Endothelial cell of umbilical vein (primary cell): Measurements from ENCODE around the gene DPYD. TPM values are rescaled to one million over a fixed set of nuclear protein-coding genes. Genes with fewer than 3 reads are reported as not detected.
A peak's percentile ranks its signal among the peaks of the same experiment; 100 is the strongest.

Experiments
- BruUV-seq: library from RNA; stranded (reverse); fragments of 400-500 nt; replicated peaks from 2 replicates; lab custom pipeline; 2021; lab: Mats Ljungman, UMichigan
- CTCF ChIA-PET: fragments of 300-600, 350-600 bp; sonication (Branson Sonifier 250); formaldehyde crosslinking; loops from one replicate; lab custom pipeline; 2021; ENCODE audit warnings: antibody characterized with exemption, inconsistent platforms; lab: Charles Lee
- POLR2A ChIA-PET: fragments of 300-600, 350-600 bp; sonication (Branson Sonifier 250); formaldehyde crosslinking; loops from one replicate; lab custom pipeline; 2021; ENCODE audit warnings: antibody characterized with exemption, inconsistent platforms; lab: Charles Lee
- DNase-seq: peaks from one replicate; pipeline ENCODE4 v3.0.0-alpha.2; 2011; ENCODE audit warnings: low read depth, low spot score
- FAIRE-seq: peaks from 2 replicates; lab custom pipeline; 2011; peaks lifted over from hg19 to GRCh38; lab: Jason Lieb, UNC
- H2AFZ ChIP-seq: 2 replicates; pipeline ENCODE4 v1.6.0; 2012; ENCODE audit warnings: low read depth, low read length, control low read depth, inconsistent platforms
- H3K27ac ChIP-seq: 2 replicates; pipeline ENCODE4 v1.5.1; 2011; ENCODE audit warnings: low read depth, mild to moderate bottlenecking, control low read depth, low read length, moderate library complexity; ENCODE audit not compliant: insufficient read depth
- H3K27me3 ChIP-seq, 2 experiments: 2 replicates each; pipeline versions ENCODE4 v1.6.0 to v1.6.1; 2011; ENCODE audit warnings: low read length in 2 of 2, mixed read lengths in 1 of 2; ENCODE audit not compliant: control insufficient read depth in 2 of 2, insufficient read depth in 2 of 2
- H3K36me3 ChIP-seq, 2 experiments: 2 replicates in 1 of 2; 3 replicates in 1 of 2; pipeline ENCODE4 v1.5.1; 2011; ENCODE audit warnings: low read length in 2 of 2, mild to moderate bottlenecking in 1 of 2, moderate library complexity in 1 of 2; ENCODE audit not compliant: control insufficient read depth in 2 of 2, insufficient read depth in 2 of 2; ENCODE audit errors: extremely low read depth in 1 of 2
- H3K4me1 ChIP-seq: 3 replicates; pipeline ENCODE4 v1.5.1; 2011; ENCODE audit warnings: mild to moderate bottlenecking, low read length; ENCODE audit not compliant: control insufficient read depth, insufficient read depth; ENCODE audit errors: extremely low read depth
- H3K4me2 ChIP-seq: 2 replicates; pipeline ENCODE4 v1.6.1; 2011; ENCODE audit warnings: low read length, control low read depth, mixed read lengths; ENCODE audit not compliant: insufficient read depth
- H3K4me3 ChIP-seq, 3 experiments: fragments of 200-600 bp in 1 of 3; sonication (generic), shearing (Covaris generic) in 1 of 3; replicated peaks in 1 of 3; 2 replicates each; pipeline ENCODE4 v1.5.1; 2011 to 2016; ENCODE audit warnings: control low read depth in 3 of 3, low read length in 3 of 3, mild to moderate bottlenecking in 2 of 3, inconsistent platforms in 1 of 3, low read depth in 1 of 3, moderate library complexity in 1 of 3; ENCODE audit not compliant: insufficient read depth in 1 of 3
- H3K79me2 ChIP-seq: 2 replicates; pipeline ENCODE4 v1.6.0; 2012; ENCODE audit warnings: low read length, inconsistent platforms; ENCODE audit not compliant: control insufficient read depth, insufficient read depth
- H3K9ac ChIP-seq: replicated peaks from 2 replicates; pipeline ENCODE3; 2011; ENCODE audit warnings: low read length, control low read depth; ENCODE audit not compliant: insufficient read depth; ENCODE audit errors: extremely low read depth
- H3K9me1 ChIP-seq: replicated peaks from 3 replicates; pipeline ENCODE4 v1.6.0; 2011; ENCODE audit warnings: mild to moderate bottlenecking, low read length; ENCODE audit not compliant: control insufficient read depth, insufficient read depth; ENCODE audit errors: extremely low read depth
- H3K9me3 ChIP-seq: replicated peaks from 2 replicates; pipeline ENCODE4 v1.5.1; 2012; ENCODE audit warnings: low read length, inconsistent platforms; ENCODE audit not compliant: control insufficient read depth, insufficient read depth
- H4K20me1 ChIP-seq: replicated peaks from 2 replicates; pipeline ENCODE3; 2011; ENCODE audit warnings: mild to moderate bottlenecking, low read length; ENCODE audit not compliant: control insufficient read depth, insufficient read depth; ENCODE audit errors: extremely low read depth
- EZH2 ChIP-seq: IDR thresholded peaks from 2 replicates; pipeline ENCODE4 v1.6.1; 2012; ENCODE audit warnings: borderline replicate concordance, low read depth, mild to moderate bottlenecking, moderate library complexity, low read length, inconsistent platforms; ENCODE audit not compliant: severe bottlenecking
- FOS ChIP-seq: IDR thresholded peaks from 2 replicates; pipeline ENCODE4 v1.6.1; 2011; ENCODE audit warnings: mild to moderate bottlenecking, low read length, moderate library complexity, borderline replicate concordance; ENCODE audit not compliant: insufficient read depth
- GATA2 ChIP-seq: IDR thresholded peaks from 2 replicates; pipeline ENCODE4 v1.7.0; 2011; ENCODE audit warnings: low read depth, mild to moderate bottlenecking, moderate library complexity, mixed read lengths, low read length; ENCODE audit not compliant: insufficient read length, insufficient read depth
- JUN ChIP-seq: IDR thresholded peaks from 2 replicates; pipeline ENCODE4 v1.6.1; 2011; ENCODE audit warnings: borderline replicate concordance, low read depth; ENCODE audit not compliant: insufficient read length, insufficient read depth
- MYC ChIP-seq: IDR thresholded peaks from one replicate; pipeline ENCODE4 v1.6.1; 2011; ENCODE audit warnings: mild to moderate bottlenecking, low read depth, low read length
- POLR2A ChIP-seq: IDR thresholded peaks from 2 replicates; pipeline ENCODE4 v1.6.1; 2012; ENCODE audit warnings: low read depth, mild to moderate bottlenecking, control low read depth, low read length
- POLR2AphosphoS5 ChIP-seq: IDR thresholded peaks from 2 replicates; pipeline ENCODE4 v1.6.1; 2012; ENCODE audit warnings: low read depth, mild to moderate bottlenecking, control low read depth, low read length, moderate library complexity; ENCODE audit not compliant: insufficient read depth
- dilution Hi-C: fragments of 300-500 bp; cut with MboI; formaldehyde crosslinking; loops from one replicate; pipeline ENCODE4 v1.15.0; 2019; ENCODE audit warnings: low sequenced_read_pairs; ENCODE audit not compliant: extremely low pct_ligation_motif_present
- intact Hi-C: fragments of 100-400 bp; cut with micrococcal nuclease; formaldehyde crosslinking; loops from one replicate; pipeline ENCODE4 v1.10.0; 2022
- polyA plus RNA-seq, 4 experiments: library from polyadenylated mRNA; depleted of rRNA in 3 of 4; stranded (reverse) in 3 of 4; unstranded in 1 of 4; fragments of >200 nt; gene quantifications; 2 replicates each; pipeline versions ENCODE4 v1.2.1 to v1.2.3, GENCODE V29; 2011 to 2012; ENCODE audit warnings: missing spikeins in 1 of 4
- total RNA-seq: library from RNA; stranded (reverse); gene quantifications from 2 replicates; pipeline ENCODE4 v1.2.3, GENCODE V29; 2021
- TF ChIP-seq, protein P1 (sequence below), 2 donors: IDR thresholded peaks; 1 replicate in 1 of 2; 2 replicates in 1 of 2; pipeline ENCODE4 v1.5.1; 2011; ENCODE audit warnings: low read length in 2 of 2, mild to moderate bottlenecking in 2 of 2, moderate library complexity in 2 of 2, control low read depth in 1 of 2, inconsistent platforms in 1 of 2, low read depth in 1 of 2; ENCODE audit not compliant: insufficient read depth in 1 of 2; ENCODE audit errors: extremely low read depth in 1 of 2
- TF ChIP-seq, protein P2 (sequence below): IDR thresholded peaks from 2 replicates; pipeline ENCODE4 v1.6.1; 2011; ENCODE audit not compliant: insufficient read depth, insufficient read length

The DPYD gene
- total and polyA plus RNA-seq, 2 donors (not counting 3 experiments of a cell fraction or from before 2014, with no cell fraction given): 4.6 to 15.1 TPM

DNA sequence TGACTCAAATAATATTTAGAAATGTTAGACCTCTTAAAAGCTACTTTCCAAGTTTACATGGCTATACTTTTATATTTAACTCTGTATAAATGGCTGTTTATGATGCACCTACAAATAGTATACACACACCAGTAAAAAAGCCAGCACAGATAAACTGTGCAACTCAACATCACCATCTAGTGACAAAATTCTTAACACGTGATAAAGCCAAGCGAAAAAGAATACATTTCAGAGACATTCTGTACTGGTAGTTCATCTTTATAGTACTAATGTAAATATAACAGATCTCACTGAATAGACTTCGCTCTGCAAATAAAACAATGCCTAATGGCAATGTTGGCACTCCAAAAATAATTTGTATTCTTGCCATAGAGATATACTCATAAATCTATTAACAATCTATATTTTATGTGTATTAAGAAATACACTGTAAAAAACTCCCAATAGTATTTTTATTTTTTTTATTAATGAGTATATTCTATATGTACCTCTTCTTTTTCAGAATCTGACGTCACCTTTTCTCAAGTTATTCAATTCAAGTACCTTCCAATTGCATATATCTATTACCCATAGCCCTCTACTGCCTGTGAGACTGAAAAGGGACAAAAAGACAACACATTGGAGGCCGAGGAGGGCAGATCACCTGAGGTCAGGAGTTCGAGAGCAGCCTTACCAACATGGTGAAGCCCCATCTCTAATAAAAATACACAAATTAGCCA is 100.2 kb downstream of the DPYD start:
- Histone ChIP-seq H2AFZ (no peak overlapping the region), H3K27me3 (no peaks in the 10 kb centered on the region), H3K4me3 (no peak overlapping the region), H3K4me1 (no peaks in the 10 kb centered on the region), H3K9me1 (no peaks in the 10 kb centered on the region), H3K36me3 (no peaks in the 10 kb centered on the region), H3K4me2 (no peak overlapping the region), H3K9ac (no peak overlapping the region), H3K9me3 (no peaks in the 10 kb centered on the region), H3K27ac (no peak overlapping the region), H3K79me2 (no peaks in the 10 kb centered on the region), H4K20me1 (no peaks in the 10 kb centered on the region)
- intact Hi-C loops (loop anchor here (1.0 to 5.0 kb wide), 7 partner anchors 151 to 854 kb away; no protein-coding TSS in a partner anchor), dilution Hi-C loops (no loop called here)
- no TSS peak for BruUV-seq
- DNase-seq: peak; percentile 62
- TF ChIP-seq, protein P1, sequence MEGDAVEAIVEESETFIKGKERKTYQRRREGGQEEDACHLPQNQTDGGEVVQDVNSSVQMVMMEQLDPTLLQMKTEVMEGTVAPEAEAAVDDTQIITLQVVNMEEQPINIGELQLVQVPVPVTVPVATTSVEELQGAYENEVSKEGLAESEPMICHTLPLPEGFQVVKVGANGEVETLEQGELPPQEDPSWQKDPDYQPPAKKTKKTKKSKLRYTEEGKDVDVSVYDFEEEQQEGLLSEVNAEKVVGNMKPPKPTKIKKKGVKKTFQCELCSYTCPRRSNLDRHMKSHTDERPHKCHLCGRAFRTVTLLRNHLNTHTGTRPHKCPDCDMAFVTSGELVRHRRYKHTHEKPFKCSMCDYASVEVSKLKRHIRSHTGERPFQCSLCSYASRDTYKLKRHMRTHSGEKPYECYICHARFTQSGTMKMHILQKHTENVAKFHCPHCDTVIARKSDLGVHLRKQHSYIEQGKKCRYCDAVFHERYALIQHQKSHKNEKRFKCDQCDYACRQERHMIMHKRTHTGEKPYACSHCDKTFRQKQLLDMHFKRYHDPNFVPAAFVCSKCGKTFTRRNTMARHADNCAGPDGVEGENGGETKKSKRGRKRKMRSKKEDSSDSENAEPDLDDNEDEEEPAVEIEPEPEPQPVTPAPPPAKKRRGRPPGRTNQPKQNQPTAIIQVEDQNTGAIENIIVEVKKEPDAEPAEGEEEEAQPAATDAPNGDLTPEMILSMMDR (IDR thresholded peaks at IDR 0.05; ENCODE audit: extremely low read depth in 1 of 2, insufficient read depth in 1 of 2, low read depth in 1 of 2, low read length in 2 of 2): peak; percentile 21 to 29
- TF ChIP-seq POLR2A: no peak
- CTCF ChIA-PET: interaction anchor here (0.8 kb wide), 1 partner anchor 648 kb away, joined by 3 read pairs; no protein-coding TSS in a partner anchor
- no peak for FAIRE-seq
- POLR2A ChIA-PET: no interaction called here

DNA sequence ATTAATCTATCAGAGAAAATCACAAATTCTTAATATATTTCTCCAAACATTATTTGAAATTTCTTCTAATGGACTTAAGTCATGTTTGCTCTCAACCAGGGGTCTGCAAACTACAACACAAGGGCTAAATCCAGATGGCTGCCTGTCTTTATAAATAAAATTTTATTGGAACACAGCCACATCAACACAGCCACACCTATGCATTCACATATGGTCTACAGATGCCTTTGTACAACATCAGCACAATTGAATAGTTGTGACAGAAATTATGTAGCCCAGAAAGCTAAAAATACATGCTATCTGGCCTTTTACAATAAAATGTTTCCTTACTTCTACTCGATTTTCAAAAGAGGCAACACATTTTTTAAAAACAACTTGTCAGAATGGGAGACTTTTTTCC is 103.9 kb downstream of the DPYD start:
- no peak for FAIRE-seq
- Histone ChIP-seq H3K4me2 (no peak overlapping the region), H2AFZ (no peak overlapping the region), H3K36me3 (no peaks in the 10 kb centered on the region), H3K79me2 (no peaks in the 10 kb centered on the region), H4K20me1 (no peaks in the 10 kb centered on the region), H3K9me1 (no peaks in the 10 kb centered on the region), H3K27ac (no peak overlapping the region), H3K4me1 (no peaks in the 10 kb centered on the region), H3K4me3 (no peak overlapping the region), H3K27me3 (no peaks in the 10 kb centered on the region), H3K9me3 (no peaks in the 10 kb centered on the region), H3K9ac (no peak overlapping the region)
- intact Hi-C loops (no loop called here), dilution Hi-C loops (no loop called here)
- DNase-seq: no peak
- ChIA-PET POLR2A (no interaction called here), CTCF (interaction anchor here (1.8 to 2.0 kb wide), 2 partner anchors 10 to 651 kb away, joined by 4 to 7 read pairs; no protein-coding TSS in a partner anchor)
- TF ChIP-seq POLR2AphosphoS5: no peak
- no peak for TF ChIP-seq MYC
- no peak for TF ChIP-seq FOS
- TF ChIP-seq EZH2: no peak
- no peak for TF ChIP-seq JUN
- TF ChIP-seq, protein P2, sequence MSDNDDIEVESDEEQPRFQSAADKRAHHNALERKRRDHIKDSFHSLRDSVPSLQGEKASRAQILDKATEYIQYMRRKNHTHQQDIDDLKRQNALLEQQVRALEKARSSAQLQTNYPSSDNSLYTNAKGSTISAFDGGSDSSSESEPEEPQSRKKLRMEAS: no peak
- no peak for TF ChIP-seq GATA2
- TF ChIP-seq, protein P1 (IDR thresholded peaks at IDR 0.05; ENCODE audit: extremely low read depth in 1 of 2, insufficient read depth in 1 of 2, low read depth in 1 of 2, low read length in 2 of 2): no peak
- no peak for TF ChIP-seq POLR2A
- BruUV-seq: no TSS peak
